Adrenal gland (tissue), 12 donors: ENCODE data around the gene TADA2A. TPM values are rescaled to one million over a fixed set of nuclear protein-coding genes. Genes with fewer than 3 reads are reported as not detected.
"Not testable (repeated sequence)": the region's sequence is repeated elsewhere in the genome, so short reads cannot be mapped to it uniquely, and the experiment has no call there.

Experiments used
- DNase-seq, 7 donors: peaks; one replicate each; pipeline ENCODE4 v3.0.0-alpha.2; 2019 to 2020
- H3K27ac ChIP-seq, 5 donors: fragments of 200-600 bp; sonication (generic) in 4 of 5; 1 replicate in 3 of 5; 2 replicates in 2 of 5; pipeline versions ENCODE4 v1.5.1 to v1.8.0; 2016 to 2020; ENCODE audit warnings: mild to moderate bottlenecking in 1 of 5
- H3K27me3 ChIP-seq: fragments of 200-600 bp; 2 replicates; pipeline ENCODE4 v1.8.0; 2021
- H3K36me3 ChIP-seq, 2 donors: fragments of 200-600 bp; replicated peaks in 1 of 2; 1 replicate in 1 of 2; 2 replicates in 1 of 2; pipeline versions ENCODE4 v1.5.1 to v1.8.0; 2018 to 2022
- H3K4me1 ChIP-seq, 2 donors: fragments of 200-600 bp; replicated peaks in 1 of 2; 1 replicate in 1 of 2; 2 replicates in 1 of 2; pipeline versions ENCODE4 v1.5.1 to v1.8.0; 2018 to 2021
- H3K4me3 ChIP-seq, 4 donors: fragments of 200-600 bp; sonication (generic) in 3 of 4; one replicate each; pipeline ENCODE4 v1.5.1; 2016 to 2018
- H3K9me3 ChIP-seq, 3 donors: fragments of 200-600 bp; sonication (generic) in 1 of 3; replicated peaks in 1 of 3; 1 replicate in 2 of 3; 2 replicates in 1 of 3; pipeline versions ENCODE4 v1.5.1 to v1.8.0; 2016 to 2021
- POLR2A ChIP-seq, 2 donors: fragments of 450-650 bp; IDR thresholded peaks; one replicate each; pipeline ENCODE4 v1.6.1; 2017; ENCODE audit warnings: antibody characterized with exemption in 2 of 2, mild to moderate bottlenecking in 2 of 2, moderate library complexity in 1 of 2
- WGBS, 4 donors: extraction: QIAGEN DNeasy Blood & Tissue Kit in 2 of 4; methylation state at CpG; one replicate each; pipeline versions ENCODE4 v1.1.5 to v1.1.7; 2013 to 2017; 5-methylcytosine and 5-hydroxymethylcytosine counted together
- intact Hi-C, 2 donors: fragments of 100-400 bp; cut with DNase I; formaldehyde crosslinking; loops; one replicate each; pipeline versions ENCODE4 v1.14.1 to v1.15.0; 2022 to 2023
- polyA plus RNA-seq, 3 donors: library from polyadenylated mRNA; stranded (reverse); fragments of 200-250 nt in 2 of 3; fragments of 350-450 nt in 1 of 3; fragmentation: Illumina TruSeq in 1 of 3; extraction: RNeasy Lipid Tissue Mini Kit (QIAGEN cat#74804) in 1 of 3; gene quantifications; one replicate each; pipeline ENCODE4 v1.2.3, GENCODE V29; 2013 to 2014
- total RNA-seq, 9 donors: library from RNA; depleted of rRNA in 4 of 9; stranded (reverse); fragments of >200 nt in 4 of 9; fragments of 120-200 nt in 1 of 9; fragmentation: NEBNext Ultra II Directional in 1 of 9; extraction: Animal tissue kit (Norgen Biotek cat#: 25700) in 1 of 9; gene quantifications; one replicate each; pipeline versions ENCODE4 v1.1.0 to v1.2.4, GENCODE V29; 2013 to 2023
- TF ChIP-seq, protein P1 (sequence below), 6 experiments: fragments of 450-650 bp in 4 of 6; fragments of 200-600 bp in 2 of 6; sonication (generic) in 1 of 6; IDR thresholded peaks; 1 replicate in 5 of 6; 2 replicates in 1 of 6; pipeline versions ENCODE4 v1.5.1 to v1.8.0; 2016 to 2021; ENCODE audit warnings: antibody characterized with exemption in 6 of 6, mild to moderate bottlenecking in 2 of 6, moderate library complexity in 1 of 6
- donor health status: healthy with polysubstance abuse.
- donor health status: Bipolar disorder and iron deficiency.
- donor health status: DM: yes; HTN: yes; CAD: no.
- donor health status: DM: no; HTN: no; CAD: no.
- donor health status: DM: no; HTN: no; CAD: no.
- donor health status: DM: yes; HTN: yes; CAD: no.

The TADA2A gene
- total and polyA plus RNA-seq, 12 donors, result 7.6 to 21.5 (median 15.7) TPM

GRCh38 chr17:37438141-37438540 is 31.5 kb downstream of the TADA2A start:
- Histone ChIP-seq H3K4me1 (no peaks in the 10 kb centered on the region), H3K27me3 (no peaks in the 10 kb centered on the region), H3K27ac (no peak overlapping the region), H3K4me3 (no peak overlapping the region), H3K9me3 (no peaks in the 10 kb centered on the region), H3K36me3 (peaks cover 0 to 49% of the 10 kb centered on the region in 2 donors)
- no peak for DNase-seq
- TF ChIP-seq, protein P1, sequence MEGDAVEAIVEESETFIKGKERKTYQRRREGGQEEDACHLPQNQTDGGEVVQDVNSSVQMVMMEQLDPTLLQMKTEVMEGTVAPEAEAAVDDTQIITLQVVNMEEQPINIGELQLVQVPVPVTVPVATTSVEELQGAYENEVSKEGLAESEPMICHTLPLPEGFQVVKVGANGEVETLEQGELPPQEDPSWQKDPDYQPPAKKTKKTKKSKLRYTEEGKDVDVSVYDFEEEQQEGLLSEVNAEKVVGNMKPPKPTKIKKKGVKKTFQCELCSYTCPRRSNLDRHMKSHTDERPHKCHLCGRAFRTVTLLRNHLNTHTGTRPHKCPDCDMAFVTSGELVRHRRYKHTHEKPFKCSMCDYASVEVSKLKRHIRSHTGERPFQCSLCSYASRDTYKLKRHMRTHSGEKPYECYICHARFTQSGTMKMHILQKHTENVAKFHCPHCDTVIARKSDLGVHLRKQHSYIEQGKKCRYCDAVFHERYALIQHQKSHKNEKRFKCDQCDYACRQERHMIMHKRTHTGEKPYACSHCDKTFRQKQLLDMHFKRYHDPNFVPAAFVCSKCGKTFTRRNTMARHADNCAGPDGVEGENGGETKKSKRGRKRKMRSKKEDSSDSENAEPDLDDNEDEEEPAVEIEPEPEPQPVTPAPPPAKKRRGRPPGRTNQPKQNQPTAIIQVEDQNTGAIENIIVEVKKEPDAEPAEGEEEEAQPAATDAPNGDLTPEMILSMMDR (IDR thresholded peaks at IDR 0.05), result peak in 3 of 6 experiments; percentile 9 to 21 (median 12)
- no peak for TF ChIP-seq POLR2A (IDR thresholded peaks at IDR 0.05)
- intact Hi-C loops, result no loop called here
- 67 to 77% (median 74%) methylated on average over 4 of the region's 4 CpGs for WGBS, 4 donors

DNA sequence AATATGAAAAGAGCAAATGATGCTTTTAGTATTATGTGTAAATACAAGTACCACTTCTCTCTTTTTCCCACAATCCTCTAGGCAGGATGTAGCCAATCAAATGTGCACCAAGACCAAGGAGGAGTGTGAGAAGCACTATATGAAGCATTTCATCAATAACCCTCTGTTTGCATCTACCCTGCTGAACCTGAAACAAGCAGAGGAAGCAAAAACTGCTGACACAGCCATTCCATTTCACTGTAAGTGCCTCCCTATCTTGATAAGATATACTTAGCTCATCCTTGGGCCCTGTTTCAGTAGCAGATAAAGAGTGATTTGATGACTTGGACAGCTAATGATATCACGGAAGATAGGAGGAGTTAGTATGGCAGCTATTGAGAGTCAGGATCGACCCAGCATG is 33.7 kb downstream of the TADA2A start:
- TF ChIP-seq POLR2A (IDR thresholded peaks at IDR 0.05), result no peak
- TF ChIP-seq, protein P1 (IDR thresholded peaks at IDR 0.05), result no peak
- 43 to 81% (median 51%) methylated on average over 2 of the region's 2 CpGs for WGBS, 4 donors
- no peaks in the 10 kb centered on the region for H3K27me3 ChIP-seq
- no peak overlapping the region for H3K4me3 ChIP-seq
- H3K36me3 ChIP-seq, result peaks cover 0 to 58% of the 10 kb centered on the region in 2 donors
- no peaks in the 10 kb centered on the region for H3K9me3 ChIP-seq
- intact Hi-C loops, result no loop called here
- no peaks in the 10 kb centered on the region for H3K4me1 ChIP-seq
- no peak for DNase-seq
- no peak overlapping the region for H3K27ac ChIP-seq

GRCh38 chr17:37441369-37442014 is 34.8 kb downstream of the TADA2A start:
- H3K27ac ChIP-seq, H3K4me1 ChIP-seq, H3K4me3 ChIP-seq, H3K27me3 ChIP-seq, intact Hi-C loops, H3K9me3 ChIP-seq, DNase-seq: not testable (repeated sequence)
- WGBS, 4 donors, result 85 to 96% (median 95%) methylated on average over 12 of the region's 12 CpGs
- peaks cover 0 to 58% of the 10 kb centered on the region in 2 donors for H3K36me3 ChIP-seq

DNA sequence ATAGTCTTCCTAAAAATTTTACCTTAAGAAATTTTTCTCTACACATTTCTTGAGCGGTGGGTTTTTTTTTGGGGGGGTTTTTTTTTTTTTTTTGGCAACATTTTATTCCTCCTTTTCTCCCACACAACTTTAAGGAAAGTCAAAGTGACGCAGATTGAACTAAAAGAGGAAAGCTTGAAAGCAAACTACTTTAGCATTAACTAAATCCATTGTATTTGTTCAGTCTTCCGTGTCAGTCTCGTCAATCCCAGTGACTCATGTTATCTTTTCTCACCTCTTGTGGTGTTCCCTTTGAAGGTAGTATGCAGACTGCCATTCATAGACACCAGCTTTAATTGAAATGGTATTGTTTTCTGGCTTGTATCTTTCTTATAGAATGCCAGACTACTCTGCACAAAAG is 39.3 kb downstream of the TADA2A start:
- Histone ChIP-seq H3K4me3 (no peak overlapping the region), H3K27me3 (no peaks in the 10 kb centered on the region), H3K27ac (no peak overlapping the region), H3K9me3 (no peaks in the 10 kb centered on the region), H3K4me1 (peaks cover 6 to 8% of the 10 kb centered on the region in 2 donors), H3K36me3 (peaks cover 0 to 29% of the 10 kb centered on the region in 2 donors)
- TF ChIP-seq, protein P1 (IDR thresholded peaks at IDR 0.05), result no peak
- no peak for TF ChIP-seq POLR2A (IDR thresholded peaks at IDR 0.05)
- intact Hi-C loops, result no loop called here
- 91 to 99% (median 95%) methylated on average over 4 of the region's 4 CpGs for WGBS, 4 donors
- DNase-seq, result no peak

DNA sequence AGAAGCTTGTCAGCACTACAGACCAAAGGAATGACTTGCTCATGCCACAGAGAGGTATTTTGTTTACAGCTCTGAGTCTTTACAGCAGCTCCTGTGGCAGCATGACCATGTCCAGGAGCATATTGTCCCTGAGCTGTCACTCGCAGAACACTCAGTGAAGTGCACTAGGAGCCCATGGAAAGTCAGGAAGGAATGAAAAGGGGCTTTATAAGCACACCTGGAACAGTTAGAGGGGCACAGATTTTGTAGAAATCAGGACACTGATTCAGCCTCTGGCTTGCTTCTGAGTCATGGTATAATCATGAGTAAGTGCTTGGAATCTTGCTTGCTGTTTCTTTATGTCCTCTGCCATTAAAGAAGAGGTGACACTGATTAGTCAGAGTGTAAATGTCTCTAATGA is 41.0 kb downstream of the TADA2A start:
- H3K36me3 ChIP-seq, result peaks cover 0 to 14% of the 10 kb centered on the region in 2 donors

More for the DNA sequence above, 41.0 kb downstream of the TADA2A start:
- Histone ChIP-seq H3K9me3 (no peaks in the 10 kb centered on the region), H3K4me1 (peaks cover 6 to 9% of the 10 kb centered on the region in 2 donors), H3K27me3 (no peaks in the 10 kb centered on the region), H3K27ac (peak overlapping the region in 3 of 5 donors; percentile 4 to 18 (median 7)), H3K4me3 (no peak overlapping the region)
- DNase-seq, result no peak
- TF ChIP-seq, protein P1 (IDR thresholded peaks at IDR 0.05), result no peak
- no peak for TF ChIP-seq POLR2A (IDR thresholded peaks at IDR 0.05)
- 55 to 92% (median 66%) methylated on average over 1 of the region's 1 CpG for WGBS, 4 donors
- intact Hi-C loops, result no loop called here
